H1 (cell line): ENCODE results near the gene RRAS2. TPM values are rescaled to one million over a fixed set of nuclear protein-coding genes. Genes with fewer than 3 reads are reported as not detected.

Source experiments
- CTCF ChIA-PET: fragments of 300-600 bp; sonication (Branson Sonifier 250); formaldehyde crosslinking; loops from one replicate; lab custom pipeline; 2021; ENCODE audit not compliant: partially characterized antibody; lab: Charles Lee
- POLR2A ChIA-PET: fragments of 300-600 bp; sonication (Branson Sonifier 250); formaldehyde crosslinking; loops from one replicate; lab custom pipeline; 2021; ENCODE audit warnings: inconsistent platforms; ENCODE audit not compliant: partially characterized antibody; lab: Charles Lee
- DNase-seq, 2 experiments: peaks; one replicate each; pipeline versions ENCODE4 v3.0.0 to v3.0.0-alpha.2; 2010 to 2022; ENCODE audit warnings: low spot score in 2 of 2, low read depth in 1 of 2, mixed read lengths in 1 of 2
- FAIRE-seq: peaks from 2 replicates; lab custom pipeline; 2011; peaks lifted over from hg19 to GRCh38; lab: Jason Lieb, UNC
- H2AFZ ChIP-seq: 2 replicates; pipeline ENCODE4 v1.8.1; 2012; ENCODE audit warnings: low read length, inconsistent platforms
- H2AK5ac ChIP-seq: 2 replicates; pipeline ENCODE4 v1.6.1; 2013; ENCODE audit warnings: low read depth, low read length
- H2BK120ac ChIP-seq: replicated peaks from 2 replicates; pipeline ENCODE3; 2013; ENCODE audit warnings: low read depth, low read length, inconsistent platforms
- H2BK12ac ChIP-seq: 2 replicates; pipeline ENCODE4 v1.6.1; 2013; ENCODE audit warnings: low read depth, low read length
- H2BK15ac ChIP-seq: 2 replicates; pipeline ENCODE4 v1.6.1; 2013; ENCODE audit warnings: low read length
- H2BK20ac ChIP-seq: 2 replicates; pipeline ENCODE4 v1.6.1; 2013; ENCODE audit warnings: low read length
- H2BK5ac ChIP-seq: 2 replicates; pipeline ENCODE4 v1.6.1; 2013; ENCODE audit warnings: low read depth, low read length
- H3K14ac ChIP-seq: 2 replicates; pipeline ENCODE4 v1.6.1; 2013; ENCODE audit warnings: inconsistent platforms; ENCODE audit not compliant: insufficient read length
- H3K18ac ChIP-seq: 2 replicates; pipeline ENCODE4 v1.6.1; 2013; ENCODE audit warnings: low read length; ENCODE audit errors: extremely low read depth
- H3K23ac ChIP-seq: 2 replicates; pipeline ENCODE4 v1.6.1; 2013; ENCODE audit warnings: inconsistent platforms; ENCODE audit not compliant: insufficient read length
- H3K23me2 ChIP-seq: 2 replicates; pipeline ENCODE4 v1.6.1; 2013; ENCODE audit warnings: low read depth, low read length
- H3K27ac ChIP-seq: 2 replicates; pipeline ENCODE4 v1.6.1; 2011; ENCODE audit warnings: low read depth, low read length, inconsistent platforms
- H3K27me3 ChIP-seq, 4 experiments: replicated peaks in 1 of 4; 1 replicate in 1 of 4; 2 replicates in 3 of 4; pipeline versions ENCODE4 v1.6.1 to v1.8.1; 2011 to 2013; ENCODE audit warnings: low read length in 3 of 4, mild to moderate bottlenecking in 3 of 4, inconsistent platforms in 2 of 4, mixed read lengths in 2 of 4, moderate library complexity in 1 of 4; ENCODE audit not compliant: control insufficient read depth in 3 of 4, insufficient read depth in 3 of 4; ENCODE audit errors: extremely low read depth in 1 of 4
- H3K36me3 ChIP-seq, 4 experiments: 2 replicates each; pipeline versions ENCODE4 v1.6.1 to v1.8.1; 2011 to 2013; ENCODE audit warnings: mild to moderate bottlenecking in 4 of 4, low read length in 3 of 4, moderate library complexity in 2 of 4, control low read depth in 1 of 4, inconsistent platforms in 1 of 4; ENCODE audit not compliant: insufficient read depth in 4 of 4, control insufficient read depth in 2 of 4
- H3K4ac ChIP-seq: replicated peaks from 2 replicates; pipeline ENCODE3; 2013; ENCODE audit warnings: low read length, low read depth, mixed read lengths, inconsistent platforms; ENCODE audit not compliant: insufficient read length
- H3K4me1 ChIP-seq, 4 experiments: replicated peaks in 1 of 4; 1 replicate in 1 of 4; 2 replicates in 3 of 4; pipeline versions ENCODE4 v1.6.1 to v1.8.1; 2011 to 2013; ENCODE audit warnings: low read length in 3 of 4, inconsistent platforms in 2 of 4, mixed read lengths in 1 of 4; ENCODE audit not compliant: insufficient read depth in 4 of 4, control insufficient read depth in 3 of 4
- H3K4me2 ChIP-seq, 2 experiments: 2 replicates each; pipeline versions ENCODE4 v1.6.1 to v1.8.1; 2011 to 2013; ENCODE audit warnings: low read depth in 2 of 2, low read length in 2 of 2, control low read depth in 1 of 2, inconsistent platforms in 1 of 2, mild to moderate bottlenecking in 1 of 2; ENCODE audit not compliant: insufficient read depth in 1 of 2
- H3K4me3 ChIP-seq, 4 experiments: fragments of 200-600, 300-600 bp in 1 of 4; sonication (generic), shearing (Covaris generic), sonication (Bioruptor Twin) in 1 of 4; 2 replicates each; pipeline versions ENCODE4 v1.5.1 to v1.8.1; 2011 to 2016; ENCODE audit warnings: low read length in 4 of 4, low read depth in 3 of 4, control low read depth in 2 of 4, inconsistent platforms in 2 of 4, mild to moderate bottlenecking in 2 of 4, mixed read lengths in 1 of 4, moderate library complexity in 1 of 4; ENCODE audit not compliant: insufficient read depth in 2 of 4; ENCODE audit errors: extremely low read depth in 1 of 4
- H3K56ac ChIP-seq: replicated peaks from 2 replicates; pipeline ENCODE3; 2013; ENCODE audit warnings: low read depth, mild to moderate bottlenecking, mixed read lengths, low read length, inconsistent platforms; ENCODE audit not compliant: insufficient read length
- H3K79me1 ChIP-seq: 2 replicates; pipeline ENCODE4 v1.6.1; 2013; ENCODE audit warnings: low read depth, low read length, control low read depth
- H3K79me2 ChIP-seq, 2 experiments: 2 replicates each; pipeline versions ENCODE4 v1.6.1 to v1.8.1; 2012 to 2013; ENCODE audit warnings: low read length in 2 of 2, mild to moderate bottlenecking in 2 of 2, inconsistent platforms in 1 of 2; ENCODE audit not compliant: insufficient read depth in 2 of 2, control insufficient read depth in 1 of 2
- H3K9ac ChIP-seq, 4 experiments: replicated peaks in 1 of 4; 1 replicate in 1 of 4; 2 replicates in 3 of 4; pipeline versions ENCODE4 v1.6.1 to v1.8.1; 2011 to 2013; ENCODE audit warnings: low read depth in 3 of 4, low read length in 3 of 4, control low read depth in 2 of 4, mild to moderate bottlenecking in 2 of 4, moderate library complexity in 2 of 4, inconsistent platforms in 1 of 4; ENCODE audit errors: extremely low read depth in 1 of 4
- H3K9me3 ChIP-seq, 2 experiments: 2 replicates each; pipeline versions ENCODE4 v1.6.1 to v1.8.1; 2012 to 2013; ENCODE audit warnings: mild to moderate bottlenecking in 2 of 2, moderate library complexity in 2 of 2, control low read depth in 1 of 2, inconsistent platforms in 1 of 2, low read depth in 1 of 2, low read length in 1 of 2, mixed read lengths in 1 of 2; ENCODE audit not compliant: insufficient read depth in 2 of 2
- H4K20me1 ChIP-seq, 2 experiments: replicated peaks in 1 of 2; 2 replicates each; pipeline versions ENCODE3 to v1.8.1; 2011 to 2013; ENCODE audit warnings: inconsistent platforms in 2 of 2, low read length in 2 of 2, mild to moderate bottlenecking in 1 of 2; ENCODE audit not compliant: insufficient read depth in 2 of 2, control insufficient read depth in 1 of 2
- H4K5ac ChIP-seq: 2 replicates; pipeline ENCODE4 v1.6.1; 2013; ENCODE audit warnings: low read length, low read depth, mixed read lengths, inconsistent platforms; ENCODE audit not compliant: insufficient read length
- H4K8ac ChIP-seq: 2 replicates; pipeline ENCODE4 v1.8.0; 2013; ENCODE audit warnings: mild to moderate bottlenecking, moderate library complexity, low read length, inconsistent platforms; ENCODE audit not compliant: insufficient read depth; ENCODE audit errors: extremely low read depth
- H4K91ac ChIP-seq: replicated peaks from 2 replicates; pipeline ENCODE3; 2013; ENCODE audit warnings: low read length, mixed read lengths, inconsistent platforms; ENCODE audit not compliant: insufficient read length
- POLR2AphosphoS5 ChIP-seq: IDR thresholded peaks from 2 replicates; pipeline ENCODE4 v1.6.1; 2011; ENCODE audit warnings: low read depth, low read length
- POU5F1 ChIP-seq: IDR thresholded peaks from 2 replicates; pipeline ENCODE4 v1.6.1; 2011; ENCODE audit warnings: low read depth, mild to moderate bottlenecking, low read length, moderate library complexity
- TAF1 ChIP-seq: IDR thresholded peaks from 2 replicates; pipeline ENCODE4 v1.6.1; 2011; ENCODE audit warnings: mild to moderate bottlenecking, low read depth, low read length
- YY1 ChIP-seq: IDR thresholded peaks from 2 replicates; pipeline ENCODE4 v1.6.1; 2011; ENCODE audit warnings: low read depth, mild to moderate bottlenecking, low read length
- WGBS, 2 experiments: shearing (Covaris generic) in 1 of 2; methylation state at CpG; one replicate each; pipeline versions ENCODE4 v1.1.6 to v1.1.7; 2013 to 2015; ENCODE audit warnings: low lambda C conversion rate in 2 of 2, mixed read lengths in 2 of 2, inconsistent platforms in 1 of 2, low coverage in 1 of 2, missing lambda C conversion rate in 1 of 2; ENCODE audit not compliant: insufficient replicate concordance in 2 of 2, insufficient coverage in 1 of 2, insufficient read length in 1 of 2; ENCODE audit errors: extremely low coverage in 1 of 2, missing lambda C conversion rate in 1 of 2; 5-methylcytosine and 5-hydroxymethylcytosine counted together
- polyA plus RNA-seq, 7 experiments: library from polyadenylated mRNA; depleted of rRNA in 3 of 7; stranded (reverse) in 5 of 7; unstranded in 2 of 7; fragments of >200 nt in 5 of 7; fragments of 200-250 nt in 2 of 7; gene quantifications; 1 replicate in 5 of 7; 2 replicates in 1 of 7; 4 replicates in 1 of 7; pipeline versions ENCODE4 v1.2.1 to v1.2.3, GENCODE V29; 2011 to 2013; ENCODE audit warnings: missing spikeins in 2 of 7, mixed read lengths in 2 of 7
- total RNA-seq: library from RNA; stranded (reverse); fragmentation: NEBNext Ultra II Directional; extraction: Animal tissue kit (Norgen Biotek cat#: 25700); gene quantifications from 2 replicates; pipeline ENCODE4 v1.2.1, GENCODE V29; 2021

RRAS2 gene
- total and polyA plus RNA-seq, 2 of the 8 experiments (the other 6 are each of a cell fraction or from before 2014, with no cell fraction given) = 72.3 to 234 TPM

DNA sequence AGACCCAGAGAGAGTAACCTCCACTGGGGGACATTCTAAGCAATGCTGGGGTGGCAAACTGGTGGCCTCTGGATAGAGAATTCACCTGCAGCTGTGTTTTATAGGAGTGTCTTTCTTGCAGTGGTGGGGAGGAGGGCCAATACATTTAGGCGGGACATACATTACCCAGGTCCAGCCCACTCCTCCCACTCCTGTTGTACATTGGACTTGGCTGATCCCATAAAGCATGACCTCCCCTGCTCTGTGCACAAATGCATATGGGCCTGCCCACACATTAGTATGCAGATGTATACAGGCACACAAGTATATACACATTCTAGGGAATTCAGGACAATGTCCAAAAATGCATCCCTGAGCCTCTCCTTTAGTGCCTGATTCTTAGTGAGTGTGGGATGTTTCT lies 99.1 kb downstream of the RRAS2 start:
- Histone ChIP-seq H3K4me3 (no peak overlapping the region), H2AFZ (no peak overlapping the region), H3K9ac (no peak overlapping the region), H3K23ac (no peak overlapping the region), H4K8ac (no peak overlapping the region), H3K23me2 (no peaks in the 10 kb centered on the region), H3K4me2 (no peak overlapping the region), H4K5ac (no peak overlapping the region), H2BK120ac (no peak overlapping the region), H2BK5ac (no peak overlapping the region), H3K36me3 (peaks cover 0 to 3% (median 0%) of the 10 kb centered on the region in 4 experiments; a peak in 2 of 8 replicates)
- POLR2A ChIA-PET = interaction anchor here (2.0 kb wide), 1 partner anchor 110 kb away, joined by 5 read pairs; no protein-coding TSS in a partner anchor
- FAIRE-seq = no peak
- TF ChIP-seq POLR2AphosphoS5 (0 out of 2 replicates have a peak, but pooled peaks have one; percentile 6), POU5F1 (no peak), TAF1 (no peak), YY1 (no peak)
- TF ChIP-seq, all 59 proteins: peak for 1
- Histone ChIP-seq H3K14ac (no peak overlapping the region), H2BK15ac (no peak overlapping the region), H2AK5ac (no peak overlapping the region), H3K27ac (no peak overlapping the region), H3K27me3 (no peaks in the 10 kb centered on the region), H3K56ac (no peak overlapping the region), H4K20me1 (no peaks in the 10 kb centered on the region), H3K79me2 (no peaks in the 10 kb centered on the region), H2BK12ac (no peak overlapping the region), H3K18ac (no peak overlapping the region), H3K4ac (no peak overlapping the region), H3K9me3 (peaks cover 5 to 18% of the 10 kb centered on the region in 2 experiments), H3K4me1 (no peaks in the 10 kb centered on the region; a peak in 1 of 7 replicates), H4K91ac (no peak overlapping the region), H3K79me1 (no peaks in the 10 kb centered on the region), H2BK20ac (no peak overlapping the region)
- DNase-seq = no peak
- CTCF ChIA-PET = interaction anchor here (1.7 kb wide), 1 partner anchor 153 kb away, joined by 4 read pairs; no protein-coding TSS in a partner anchor
- 100% methylated on average over 1 of the region's 1 CpG; no CpG with 5 or more reads in 1 of the 2 experiments for WGBS, 2 experiments
